ENCODE results near the gene NACC2. TPM values are rescaled to one million over a fixed set of nuclear protein-coding genes. Genes with fewer than 3 reads are reported as not detected.
"Not testable (repeated sequence)": the region's sequence is repeated elsewhere in the genome, so short reads cannot be mapped to it uniquely, and the experiment has no call there.

The NACC2 gene
- total and polyA plus RNA-seq, 2 experiments from 2014 or later, result 11.0 to 13.0 TPM

DNA sequence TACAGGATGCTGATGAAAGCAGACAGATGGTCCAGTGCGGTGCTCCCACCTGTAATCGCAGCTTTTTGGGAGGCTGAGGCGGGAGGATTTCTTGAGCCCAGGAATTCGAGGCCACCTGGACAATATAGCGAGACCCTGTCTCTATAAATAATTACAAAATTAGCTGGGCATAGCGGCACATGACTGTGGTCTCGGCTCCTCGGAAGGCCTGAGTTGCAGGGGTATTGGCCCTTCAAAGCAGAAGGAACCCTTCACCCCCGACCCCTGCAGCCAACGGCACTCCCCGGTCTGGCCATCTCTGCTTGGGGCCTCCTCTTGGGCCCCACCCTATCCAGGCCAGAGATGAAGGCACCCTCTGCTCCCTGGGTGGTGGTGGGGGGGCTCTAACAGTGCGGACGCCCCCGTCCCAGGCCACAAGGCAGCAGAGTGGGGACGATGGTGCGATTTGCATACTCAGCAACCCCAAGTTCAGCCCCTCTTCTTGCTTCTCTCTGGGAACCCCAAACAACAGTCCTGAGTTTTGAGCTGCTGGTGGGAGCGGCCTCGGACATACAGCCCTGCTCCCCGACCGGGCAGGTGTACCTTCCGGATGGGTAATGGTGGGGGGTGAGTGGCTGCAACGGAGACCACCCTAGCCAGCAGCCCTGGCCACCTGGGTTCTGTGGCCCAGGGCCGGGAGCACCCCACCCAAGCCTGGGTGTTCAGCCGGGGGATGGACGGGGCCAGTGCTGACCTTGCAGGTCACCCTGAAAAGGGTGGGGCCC is 50.7 kb downstream of the NACC2 start:
- Histone ChIP-seq H2AFZ (no peak overlapping the region), H3K4me1 (ENCODE audit: insufficient read depth) (no peaks in the 10 kb centered on the region), H3K9me3 (ENCODE audit: low read depth) (no peaks in the 10 kb centered on the region), H3K79me2 (peaks cover 46% of the 10 kb centered on the region), H4K20me1 (ENCODE audit: insufficient read depth, poor library complexity, severe bottlenecking) (peaks cover 13% of the 10 kb centered on the region), H3K27ac (no peak overlapping the region), H3K27me3 (no peaks in the 10 kb centered on the region), H3K9me2 (replicated peaks; ENCODE audit: insufficient read depth) (no peaks in the 10 kb centered on the region), H3K4me2 (no peak overlapping the region), H3K36me3 (replicated peaks; ENCODE audit: insufficient read depth, low read depth) (no peaks in the 10 kb centered on the region), H3K4me3 (no peak overlapping the region)
- WGBS (ENCODE audit: low lambda C conversion rate, missing lambda C conversion rate), result 98% methylated on average over 25 of the region's 25 CpGs
- TF ChIP-seq EZH2phosphoT487 (IDR thresholded peaks at IDR 0.05; ENCODE audit: low read depth, severe bottlenecking, unreplicated experiment) (no peak), EZH2 (IDR thresholded peaks at IDR 0.05; ENCODE audit: borderline replicate concordance) (no peak)
- TF ChIP-seq, protein P1, sequence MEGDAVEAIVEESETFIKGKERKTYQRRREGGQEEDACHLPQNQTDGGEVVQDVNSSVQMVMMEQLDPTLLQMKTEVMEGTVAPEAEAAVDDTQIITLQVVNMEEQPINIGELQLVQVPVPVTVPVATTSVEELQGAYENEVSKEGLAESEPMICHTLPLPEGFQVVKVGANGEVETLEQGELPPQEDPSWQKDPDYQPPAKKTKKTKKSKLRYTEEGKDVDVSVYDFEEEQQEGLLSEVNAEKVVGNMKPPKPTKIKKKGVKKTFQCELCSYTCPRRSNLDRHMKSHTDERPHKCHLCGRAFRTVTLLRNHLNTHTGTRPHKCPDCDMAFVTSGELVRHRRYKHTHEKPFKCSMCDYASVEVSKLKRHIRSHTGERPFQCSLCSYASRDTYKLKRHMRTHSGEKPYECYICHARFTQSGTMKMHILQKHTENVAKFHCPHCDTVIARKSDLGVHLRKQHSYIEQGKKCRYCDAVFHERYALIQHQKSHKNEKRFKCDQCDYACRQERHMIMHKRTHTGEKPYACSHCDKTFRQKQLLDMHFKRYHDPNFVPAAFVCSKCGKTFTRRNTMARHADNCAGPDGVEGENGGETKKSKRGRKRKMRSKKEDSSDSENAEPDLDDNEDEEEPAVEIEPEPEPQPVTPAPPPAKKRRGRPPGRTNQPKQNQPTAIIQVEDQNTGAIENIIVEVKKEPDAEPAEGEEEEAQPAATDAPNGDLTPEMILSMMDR (IDR thresholded peaks at IDR 0.05; ENCODE audit: poor library complexity), result no peak
- no peak for DNase-seq (ENCODE audit: low spot score)

DNA sequence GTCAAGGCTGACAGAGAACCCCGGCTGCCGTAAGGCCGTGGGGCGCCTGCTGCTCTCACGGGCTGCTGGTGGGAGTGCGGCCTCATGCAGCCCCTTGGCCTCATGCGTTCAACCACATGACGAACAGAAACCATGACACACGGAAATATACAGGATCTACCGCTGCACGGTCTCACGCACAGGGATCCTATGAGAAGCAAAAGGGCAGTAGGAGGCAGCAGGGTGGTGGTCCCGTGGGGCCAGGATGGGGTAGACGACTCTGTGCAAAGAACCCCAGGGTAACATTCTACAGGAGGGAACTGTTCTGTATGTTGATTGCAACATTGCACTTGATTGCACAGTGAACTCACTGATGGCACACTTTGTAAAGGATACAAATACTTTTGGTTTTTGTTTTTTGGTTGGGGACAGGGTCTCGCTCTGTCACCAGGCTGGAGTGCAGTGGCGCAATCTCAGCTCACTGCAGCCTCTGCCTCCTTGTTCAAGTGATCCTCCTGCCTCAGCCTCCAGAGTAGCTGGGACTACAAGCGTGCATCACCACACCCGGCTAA is 51.6 kb downstream of the NACC2 start:
- H3K9me2 ChIP-seq (replicated peaks; ENCODE audit: insufficient read depth), result no peaks in the 10 kb centered on the region
- H3K27me3 ChIP-seq, result no peaks in the 10 kb centered on the region
- no peak overlapping the region for H3K4me2 ChIP-seq
- DNase-seq (ENCODE audit: low spot score), result no peak
- no peak overlapping the region for H3K4me3 ChIP-seq
- H3K4me1 ChIP-seq (ENCODE audit: insufficient read depth), result no peaks in the 10 kb centered on the region
- H3K79me2 ChIP-seq, result peaks cover 46% of the 10 kb centered on the region
- no peaks in the 10 kb centered on the region for H3K9me3 ChIP-seq (ENCODE audit: low read depth)
- H3K36me3 ChIP-seq (replicated peaks; ENCODE audit: insufficient read depth, low read depth), result no peaks in the 10 kb centered on the region
- H3K27ac ChIP-seq, result no peak overlapping the region
- no peak for TF ChIP-seq EZH2 (IDR thresholded peaks at IDR 0.05; ENCODE audit: borderline replicate concordance)
- TF ChIP-seq, protein P1 (IDR thresholded peaks at IDR 0.05; ENCODE audit: poor library complexity), result no peak
- TF ChIP-seq EZH2phosphoT487 (IDR thresholded peaks at IDR 0.05; ENCODE audit: low read depth, severe bottlenecking, unreplicated experiment), result no peak
- WGBS (ENCODE audit: low lambda C conversion rate, missing lambda C conversion rate), result 94% methylated on average over 18 of the region's 18 CpGs
- H4K20me1 ChIP-seq (ENCODE audit: insufficient read depth, poor library complexity, severe bottlenecking), result peaks cover 12% of the 10 kb centered on the region
- H2AFZ ChIP-seq, result no peak overlapping the region

DNA sequence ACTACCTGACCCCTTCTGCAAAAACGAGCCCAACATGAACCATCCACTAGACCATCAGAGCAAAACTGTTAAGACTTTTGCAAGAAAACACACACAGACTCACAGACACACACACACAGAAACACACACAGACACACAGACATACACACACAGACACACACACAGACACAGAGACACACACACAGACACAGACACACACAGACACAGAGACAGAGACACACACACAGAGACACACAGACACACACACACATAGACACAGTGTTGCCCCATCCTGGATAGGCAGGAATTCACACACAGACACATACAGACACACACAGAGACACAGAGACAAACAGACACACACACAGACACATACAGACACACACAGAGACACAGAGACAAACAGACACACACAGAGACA is 52.5 kb downstream of the NACC2 start:
- no peak overlapping the region for H3K4me3 ChIP-seq
- DNase-seq (ENCODE audit: low spot score), result no peak
- H3K36me3 ChIP-seq (replicated peaks; ENCODE audit: insufficient read depth, low read depth), result no peaks in the 10 kb centered on the region
- WGBS (ENCODE audit: low lambda C conversion rate, missing lambda C conversion rate), result 75% methylated on average over 1 of the region's 1 CpG
- no peak overlapping the region for H3K27ac ChIP-seq
- TF ChIP-seq EZH2 (IDR thresholded peaks at IDR 0.05; ENCODE audit: borderline replicate concordance) (no peak), EZH2phosphoT487 (IDR thresholded peaks at IDR 0.05; ENCODE audit: low read depth, severe bottlenecking, unreplicated experiment) (no peak)
- TF ChIP-seq, protein P1 (IDR thresholded peaks at IDR 0.05; ENCODE audit: poor library complexity), result no peak
- H3K4me1 ChIP-seq (ENCODE audit: insufficient read depth), result no peaks in the 10 kb centered on the region
- no peak overlapping the region for H3K4me2 ChIP-seq
- H2AFZ ChIP-seq, result no peak overlapping the region
- H3K79me2 ChIP-seq, result peaks cover 46% of the 10 kb centered on the region
- H3K9me3 ChIP-seq (ENCODE audit: low read depth), result no peaks in the 10 kb centered on the region
- no peaks in the 10 kb centered on the region for H3K27me3 ChIP-seq
- H4K20me1 ChIP-seq (ENCODE audit: insufficient read depth, poor library complexity, severe bottlenecking), result peaks cover 10% of the 10 kb centered on the region
- H3K9me2 ChIP-seq (replicated peaks; ENCODE audit: insufficient read depth), result no peaks in the 10 kb centered on the region

DNA sequence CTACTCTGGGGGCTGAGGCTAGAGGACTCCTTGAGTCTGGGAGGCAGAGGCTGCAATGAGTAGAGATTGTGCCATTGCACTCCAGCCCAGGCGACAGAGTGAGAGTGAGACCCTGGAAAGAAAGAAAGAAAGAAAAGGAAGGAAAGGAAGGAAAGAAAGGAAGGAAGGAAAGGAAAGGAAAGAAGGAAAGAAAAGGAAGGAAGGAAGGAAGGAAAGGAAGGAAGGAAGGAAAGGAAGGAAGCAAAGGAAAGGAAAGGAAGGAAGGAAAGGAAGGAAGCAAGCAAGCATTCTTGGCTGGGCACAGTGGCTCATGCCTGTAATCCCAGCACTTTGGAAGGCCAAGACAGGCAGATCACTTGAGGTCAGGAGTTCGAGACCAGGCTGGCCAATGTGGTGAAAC is 54.2 kb downstream of the NACC2 start:
- WGBS (ENCODE audit: low lambda C conversion rate, missing lambda C conversion rate), result 97% methylated on average over 2 of the region's 2 CpGs
- H3K9me2 ChIP-seq (replicated peaks; ENCODE audit: insufficient read depth); H4K20me1 ChIP-seq (ENCODE audit: insufficient read depth, poor library complexity, severe bottlenecking); DNase-seq (ENCODE audit: low spot score); H2AFZ ChIP-seq; H3K4me1 ChIP-seq (ENCODE audit: insufficient read depth); H3K36me3 ChIP-seq (replicated peaks; ENCODE audit: insufficient read depth, low read depth); H3K4me2 ChIP-seq; H3K27me3 ChIP-seq; H3K4me3 ChIP-seq; H3K9me3 ChIP-seq (ENCODE audit: low read depth); H3K27ac ChIP-seq: not testable (repeated sequence)
- H3K79me2 ChIP-seq, result peaks cover 55% of the 10 kb centered on the region

Measured in hepatocyte (in vitro differentiated cells).